Measurements from ENCODE around the gene OXT.
"Not testable (repeated sequence)": the region's sequence is repeated elsewhere in the genome, so short reads cannot be mapped to it uniquely, and the experiment has no call there.

The OXT gene

DNA sequence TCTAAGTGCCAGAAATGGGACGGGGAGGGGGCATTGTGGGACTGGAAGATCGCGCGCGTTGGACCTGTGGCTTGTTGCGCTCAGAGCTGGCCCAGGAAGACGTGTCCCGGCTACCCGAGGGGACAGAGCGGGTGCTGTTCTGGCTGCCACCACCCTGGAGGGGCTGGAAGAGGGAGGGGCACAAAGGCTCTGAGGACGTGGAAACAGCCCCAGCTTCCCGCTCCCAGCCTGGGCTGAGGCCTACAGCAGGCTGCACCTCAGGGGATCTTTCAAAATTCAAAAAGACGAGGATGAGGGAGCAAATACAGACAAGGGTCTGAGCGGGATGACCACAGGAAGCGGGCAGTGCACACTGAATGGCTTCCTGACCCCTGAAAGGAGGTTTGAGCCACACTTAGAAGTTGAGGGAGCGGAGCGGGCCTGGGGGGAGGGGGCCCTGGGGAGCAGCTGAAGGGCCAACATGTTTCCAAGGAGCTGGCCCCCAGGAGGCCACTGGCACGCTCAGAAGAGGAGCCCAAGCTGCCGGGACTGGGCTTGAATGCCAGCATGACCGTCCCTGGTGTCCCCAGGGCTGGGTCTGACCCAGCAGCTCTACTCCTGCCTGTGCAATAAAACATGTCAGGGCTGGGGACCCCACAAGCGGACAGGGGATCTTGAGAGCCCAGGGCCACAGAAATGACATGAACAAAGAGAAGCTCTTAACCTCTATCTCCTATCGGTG lies 1.3 kb downstream of the OXT start:
- DNase-seq, result no peak
- Histone ChIP-seq H3K4me1 (ENCODE audit: control insufficient read depth, insufficient read depth, low read length, poor library complexity, severe bottlenecking) (peaks cover 11% of the 10 kb centered on the region), H3K9me3 (ENCODE audit: control insufficient read depth, low read length) (no peaks in the 10 kb centered on the region), H3K4me3 (ENCODE audit: insufficient read depth, low read depth, low read length, poor library complexity, severe bottlenecking) (peak overlapping the region; percentile 73), H3K27ac (ENCODE audit: insufficient read depth, low read length, poor library complexity, severe bottlenecking) (peak overlapping the region; percentile 51), H3K36me3 (ENCODE audit: control insufficient read depth, insufficient read depth, low read length) (no peaks in the 10 kb centered on the region), H3K27me3 (replicated peaks; ENCODE audit: control insufficient read depth, insufficient read depth, low read length, poor library complexity, severe bottlenecking) (no peaks in the 10 kb centered on the region)

- not testable (repeated sequence) for H3K27me3 ChIP-seq (replicated peaks; ENCODE audit: control insufficient read depth, insufficient read depth, low read length, poor library complexity, severe bottlenecking); DNase-seq; H3K27ac ChIP-seq (ENCODE audit: insufficient read depth, low read length, poor library complexity, severe bottlenecking); H3K36me3 ChIP-seq (ENCODE audit: control insufficient read depth, insufficient read depth, low read length); H3K4me3 ChIP-seq (ENCODE audit: insufficient read depth, low read depth, low read length, poor library complexity, severe bottlenecking); H3K9me3 ChIP-seq (ENCODE audit: control insufficient read depth, low read length)
- peaks cover 11% of the 10 kb centered on the region for H3K4me1 ChIP-seq (ENCODE audit: control insufficient read depth, insufficient read depth, low read length, poor library complexity, severe bottlenecking)
Observed at GRCh38 chr20:3073251-3073643, 1.8 kb downstream of the OXT start.

DNA sequence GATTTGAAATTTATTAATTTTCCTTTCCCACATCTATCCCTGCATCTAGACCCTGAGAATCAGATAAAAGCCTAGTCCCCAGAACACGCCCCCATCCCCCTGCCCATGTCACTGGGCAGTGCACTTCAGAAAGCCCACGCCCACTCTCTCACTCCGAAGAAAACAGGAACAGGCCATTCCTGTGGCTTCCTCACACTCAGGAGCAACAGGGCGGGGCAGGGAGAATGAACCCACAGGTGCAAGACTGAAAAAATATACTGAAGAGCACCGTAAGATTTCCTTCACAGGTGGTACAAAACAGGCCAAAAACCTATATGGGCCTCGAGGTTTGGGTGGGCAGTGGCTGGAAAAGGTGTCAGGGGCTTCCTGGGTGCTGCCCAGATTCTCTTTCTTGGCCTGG lies 3.4 kb downstream of the OXT start:
- Histone ChIP-seq H3K27me3 (replicated peaks; ENCODE audit: control insufficient read depth, insufficient read depth, low read length, poor library complexity, severe bottlenecking) (no peaks in the 10 kb centered on the region), H3K4me1 (ENCODE audit: control insufficient read depth, insufficient read depth, low read length, poor library complexity, severe bottlenecking) (peaks cover 11% of the 10 kb centered on the region), H3K27ac (ENCODE audit: insufficient read depth, low read length, poor library complexity, severe bottlenecking) (no peak overlapping the region), H3K4me3 (ENCODE audit: insufficient read depth, low read depth, low read length, poor library complexity, severe bottlenecking) (no peak overlapping the region), H3K36me3 (ENCODE audit: control insufficient read depth, insufficient read depth, low read length) (no peaks in the 10 kb centered on the region), H3K9me3 (ENCODE audit: control insufficient read depth, low read length) (no peaks in the 10 kb centered on the region)
- no peak for DNase-seq

DNA sequence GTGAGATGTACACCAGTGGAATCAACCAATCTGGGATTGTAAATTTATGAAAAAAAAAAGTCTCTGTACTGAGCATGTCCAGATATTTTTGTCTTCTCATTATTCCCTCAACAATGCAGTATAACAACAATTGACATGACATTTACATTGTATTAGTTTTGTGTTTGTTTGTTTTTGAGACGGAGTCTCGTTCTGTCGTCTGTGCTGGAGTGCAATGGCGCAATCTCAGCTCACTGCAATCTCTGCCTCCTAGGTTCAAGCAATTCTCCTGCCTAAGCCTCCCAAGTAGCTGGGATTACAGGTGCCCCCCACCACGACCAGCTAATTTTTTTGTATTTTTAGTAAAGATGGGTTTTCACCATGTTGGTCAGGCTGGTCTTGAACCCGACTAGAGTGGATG lies 3.9 kb downstream of the OXT start:
- not testable (repeated sequence) for H3K9me3 ChIP-seq (ENCODE audit: control insufficient read depth, low read length); H3K36me3 ChIP-seq (ENCODE audit: control insufficient read depth, insufficient read depth, low read length); H3K4me3 ChIP-seq (ENCODE audit: insufficient read depth, low read depth, low read length, poor library complexity, severe bottlenecking); DNase-seq; H3K27me3 ChIP-seq (replicated peaks; ENCODE audit: control insufficient read depth, insufficient read depth, low read length, poor library complexity, severe bottlenecking); H3K27ac ChIP-seq (ENCODE audit: insufficient read depth, low read length, poor library complexity, severe bottlenecking)
- H3K4me1 ChIP-seq (ENCODE audit: control insufficient read depth, insufficient read depth, low read length, poor library complexity, severe bottlenecking), result peaks cover 11% of the 10 kb centered on the region

- DNase-seq, result no peak
- Histone ChIP-seq H3K9me3 (ENCODE audit: control insufficient read depth, low read length) (no peaks in the 10 kb centered on the region), H3K27me3 (replicated peaks; ENCODE audit: control insufficient read depth, insufficient read depth, low read length, poor library complexity, severe bottlenecking) (peaks cover 13% of the 10 kb centered on the region)
Observed at GRCh38 chr20:3077618-3078134, 6.3 kb downstream of the OXT start.

DNA sequence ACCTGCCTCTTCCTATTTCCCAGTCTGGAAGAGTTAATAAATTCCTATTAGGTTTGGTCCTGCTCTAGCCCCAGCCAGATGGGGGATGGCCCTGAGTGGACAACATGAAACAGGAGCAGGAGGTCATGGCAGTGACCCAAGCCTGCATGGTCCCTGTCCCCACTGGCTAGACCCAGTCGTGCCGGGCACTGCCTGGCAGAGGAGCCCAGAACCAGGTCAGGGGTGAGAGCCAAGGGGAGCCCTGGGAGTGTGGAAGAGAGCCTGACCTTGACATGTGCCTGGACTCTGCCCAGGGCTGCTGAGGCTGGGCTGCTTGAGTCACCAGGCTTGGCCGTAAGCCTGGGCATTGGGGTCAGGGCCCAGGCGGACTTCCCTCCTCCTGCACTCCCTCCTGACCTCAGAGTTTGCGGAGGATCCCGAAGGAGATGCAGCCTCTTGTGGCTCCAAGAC lies 9.5 kb downstream of the OXT start:
- Histone ChIP-seq H3K36me3 (ENCODE audit: control insufficient read depth, insufficient read depth, low read length) (no peaks in the 10 kb centered on the region), H3K4me1 (ENCODE audit: control insufficient read depth, insufficient read depth, low read length, poor library complexity, severe bottlenecking) (peaks cover 8% of the 10 kb centered on the region), H3K4me3 (ENCODE audit: insufficient read depth, low read depth, low read length, poor library complexity, severe bottlenecking) (no peak overlapping the region), H3K27me3 (replicated peaks; ENCODE audit: control insufficient read depth, insufficient read depth, low read length, poor library complexity, severe bottlenecking) (peaks cover 25% of the 10 kb centered on the region), H3K9me3 (ENCODE audit: control insufficient read depth, low read length) (no peaks in the 10 kb centered on the region), H3K27ac (ENCODE audit: insufficient read depth, low read length, poor library complexity, severe bottlenecking) (no peak overlapping the region)
- DNase-seq, result no peak

More at GRCh38 chr20:3077618-3078134, 6.3 kb downstream of the OXT start:
- Histone ChIP-seq H3K4me3 (ENCODE audit: insufficient read depth, low read depth, low read length, poor library complexity, severe bottlenecking) (no peak overlapping the region), H3K27ac (ENCODE audit: insufficient read depth, low read length, poor library complexity, severe bottlenecking) (no peak overlapping the region), H3K36me3 (ENCODE audit: control insufficient read depth, insufficient read depth, low read length) (no peaks in the 10 kb centered on the region), H3K4me1 (ENCODE audit: control insufficient read depth, insufficient read depth, low read length, poor library complexity, severe bottlenecking) (peaks cover 3% of the 10 kb centered on the region)

DNA sequence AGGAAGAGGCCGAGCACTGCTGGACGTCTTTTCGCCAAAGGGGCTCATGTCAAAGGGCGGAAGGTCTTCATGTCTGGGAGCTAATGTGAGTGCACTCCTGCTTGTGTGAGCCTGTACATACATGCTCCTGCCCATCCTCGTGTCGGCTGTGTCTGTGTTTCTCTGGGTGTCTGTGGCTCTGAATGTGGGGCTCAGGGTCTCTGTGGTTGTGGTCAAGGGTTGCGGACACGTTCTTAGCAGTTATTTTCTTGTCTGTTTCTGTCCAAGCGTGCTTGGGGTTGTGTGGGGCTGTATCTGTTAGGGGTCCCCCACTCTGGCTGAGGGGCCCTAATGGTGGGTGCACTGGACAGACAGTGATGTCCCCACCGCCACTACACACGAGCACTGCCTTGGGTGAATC lies 10.2 kb downstream of the OXT start:
- no peaks in the 10 kb centered on the region for H3K9me3 ChIP-seq (ENCODE audit: control insufficient read depth, low read length)
- H3K27ac ChIP-seq (ENCODE audit: insufficient read depth, low read length, poor library complexity, severe bottlenecking), result no peak overlapping the region
- no peak overlapping the region for H3K4me3 ChIP-seq (ENCODE audit: insufficient read depth, low read depth, low read length, poor library complexity, severe bottlenecking)
- peaks cover 25% of the 10 kb centered on the region for H3K27me3 ChIP-seq (replicated peaks; ENCODE audit: control insufficient read depth, insufficient read depth, low read length, poor library complexity, severe bottlenecking)
- no peak for DNase-seq
- peaks cover 8% of the 10 kb centered on the region for H3K4me1 ChIP-seq (ENCODE audit: control insufficient read depth, insufficient read depth, low read length, poor library complexity, severe bottlenecking)
- H3K36me3 ChIP-seq (ENCODE audit: control insufficient read depth, insufficient read depth, low read length), result no peaks in the 10 kb centered on the region

- Histone ChIP-seq H3K4me1 (ENCODE audit: control insufficient read depth, insufficient read depth, low read length, poor library complexity, severe bottlenecking) (peaks cover 8% of the 10 kb centered on the region), H3K27ac (ENCODE audit: insufficient read depth, low read length, poor library complexity, severe bottlenecking) (no peak overlapping the region), H3K27me3 (replicated peaks; ENCODE audit: control insufficient read depth, insufficient read depth, low read length, poor library complexity, severe bottlenecking) (peaks cover 25% of the 10 kb centered on the region), H3K36me3 (ENCODE audit: control insufficient read depth, insufficient read depth, low read length) (no peaks in the 10 kb centered on the region), H3K9me3 (ENCODE audit: control insufficient read depth, low read length) (no peaks in the 10 kb centered on the region), H3K4me3 (ENCODE audit: insufficient read depth, low read depth, low read length, poor library complexity, severe bottlenecking) (peak overlapping the region; percentile 25)
- DNase-seq, result no peak
Observed at GRCh38 chr20:3082306-3082951, 11.0 kb downstream of the OXT start.

- H3K27me3 ChIP-seq (replicated peaks; ENCODE audit: control insufficient read depth, insufficient read depth, low read length, poor library complexity, severe bottlenecking), result peaks cover 25% of the 10 kb centered on the region
- H3K4me1 ChIP-seq (ENCODE audit: control insufficient read depth, insufficient read depth, low read length, poor library complexity, severe bottlenecking), result peaks cover 8% of the 10 kb centered on the region
- peak overlapping the region; percentile 42 for H3K4me3 ChIP-seq (ENCODE audit: insufficient read depth, low read depth, low read length, poor library complexity, severe bottlenecking)
- DNase-seq, result no peak
- no peaks in the 10 kb centered on the region for H3K9me3 ChIP-seq (ENCODE audit: control insufficient read depth, low read length)
- H3K36me3 ChIP-seq (ENCODE audit: control insufficient read depth, insufficient read depth, low read length), result no peaks in the 10 kb centered on the region
- no peak overlapping the region for H3K27ac ChIP-seq (ENCODE audit: insufficient read depth, low read length, poor library complexity, severe bottlenecking)
Observed at GRCh38 chr20:3082955-3083952, 11.8 kb downstream of the OXT start.
